ENCODE data around the gene TTC7B.
A peak's percentile ranks its signal among the peaks of the same experiment; 100 is the strongest.

TTC7B gene

DNA sequence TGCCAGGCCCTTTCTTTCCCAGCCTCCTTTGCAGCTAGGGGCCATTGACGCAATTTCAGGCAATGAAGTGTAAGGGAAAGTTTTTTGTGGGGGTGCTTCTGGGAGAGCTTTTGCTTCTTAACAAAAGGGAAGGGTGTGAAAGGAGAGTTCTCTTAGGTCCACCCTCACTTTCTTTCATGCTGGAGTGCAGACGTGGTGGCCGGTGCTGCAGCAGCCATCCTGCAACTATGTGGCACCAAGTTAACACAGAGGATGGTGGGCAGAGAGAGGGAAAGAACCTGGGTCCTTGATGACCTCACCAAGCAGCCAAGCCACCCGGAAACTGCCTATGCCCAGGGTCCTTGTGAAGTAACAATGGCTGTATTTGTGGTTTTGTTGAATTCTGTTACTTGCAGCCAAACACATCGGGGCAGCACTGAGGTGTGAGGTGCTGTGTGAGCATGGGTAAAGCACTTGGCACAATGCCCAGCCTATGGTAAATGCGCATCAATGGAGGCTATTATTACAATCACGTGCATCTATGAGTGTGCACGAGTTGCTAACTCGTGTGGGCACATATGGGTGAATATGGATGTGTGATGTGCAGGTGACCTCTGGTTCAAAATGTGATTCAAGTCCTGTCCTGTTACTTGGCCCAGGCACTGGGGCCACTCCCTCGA, 296.8 kb downstream of the TTC7B start:
- H3K4me3 ChIP-seq (ENCODE audit: low read depth, low read length), result no peak overlapping the region
- TF ChIP-seq, protein P1, sequence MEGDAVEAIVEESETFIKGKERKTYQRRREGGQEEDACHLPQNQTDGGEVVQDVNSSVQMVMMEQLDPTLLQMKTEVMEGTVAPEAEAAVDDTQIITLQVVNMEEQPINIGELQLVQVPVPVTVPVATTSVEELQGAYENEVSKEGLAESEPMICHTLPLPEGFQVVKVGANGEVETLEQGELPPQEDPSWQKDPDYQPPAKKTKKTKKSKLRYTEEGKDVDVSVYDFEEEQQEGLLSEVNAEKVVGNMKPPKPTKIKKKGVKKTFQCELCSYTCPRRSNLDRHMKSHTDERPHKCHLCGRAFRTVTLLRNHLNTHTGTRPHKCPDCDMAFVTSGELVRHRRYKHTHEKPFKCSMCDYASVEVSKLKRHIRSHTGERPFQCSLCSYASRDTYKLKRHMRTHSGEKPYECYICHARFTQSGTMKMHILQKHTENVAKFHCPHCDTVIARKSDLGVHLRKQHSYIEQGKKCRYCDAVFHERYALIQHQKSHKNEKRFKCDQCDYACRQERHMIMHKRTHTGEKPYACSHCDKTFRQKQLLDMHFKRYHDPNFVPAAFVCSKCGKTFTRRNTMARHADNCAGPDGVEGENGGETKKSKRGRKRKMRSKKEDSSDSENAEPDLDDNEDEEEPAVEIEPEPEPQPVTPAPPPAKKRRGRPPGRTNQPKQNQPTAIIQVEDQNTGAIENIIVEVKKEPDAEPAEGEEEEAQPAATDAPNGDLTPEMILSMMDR (IDR thresholded peaks at IDR 0.05; ENCODE audit: borderline replicate concordance, insufficient read depth, low read depth, low read length), result no peak

DNA sequence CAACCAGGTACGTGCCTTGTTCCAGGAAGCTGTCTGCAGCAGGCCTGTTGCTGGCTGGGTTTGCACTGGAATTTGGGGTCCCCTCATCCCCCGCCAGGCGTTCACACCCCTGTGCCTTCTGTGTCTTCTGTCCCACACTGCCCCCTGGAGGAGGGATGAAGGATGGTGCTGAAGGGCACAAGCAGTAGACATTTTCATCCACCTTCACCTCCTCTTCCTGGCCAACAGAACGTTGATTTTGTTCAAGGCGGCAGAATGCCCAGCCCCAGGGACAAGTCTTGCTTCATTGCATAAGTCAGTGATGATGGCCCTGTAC, 297.3 kb downstream of the TTC7B start:
- TF ChIP-seq, protein P1 (IDR thresholded peaks at IDR 0.05; ENCODE audit: borderline replicate concordance, insufficient read depth, low read depth, low read length), result peak; percentile 73
- no peak overlapping the region for H3K4me3 ChIP-seq (ENCODE audit: low read depth, low read length)

DNA sequence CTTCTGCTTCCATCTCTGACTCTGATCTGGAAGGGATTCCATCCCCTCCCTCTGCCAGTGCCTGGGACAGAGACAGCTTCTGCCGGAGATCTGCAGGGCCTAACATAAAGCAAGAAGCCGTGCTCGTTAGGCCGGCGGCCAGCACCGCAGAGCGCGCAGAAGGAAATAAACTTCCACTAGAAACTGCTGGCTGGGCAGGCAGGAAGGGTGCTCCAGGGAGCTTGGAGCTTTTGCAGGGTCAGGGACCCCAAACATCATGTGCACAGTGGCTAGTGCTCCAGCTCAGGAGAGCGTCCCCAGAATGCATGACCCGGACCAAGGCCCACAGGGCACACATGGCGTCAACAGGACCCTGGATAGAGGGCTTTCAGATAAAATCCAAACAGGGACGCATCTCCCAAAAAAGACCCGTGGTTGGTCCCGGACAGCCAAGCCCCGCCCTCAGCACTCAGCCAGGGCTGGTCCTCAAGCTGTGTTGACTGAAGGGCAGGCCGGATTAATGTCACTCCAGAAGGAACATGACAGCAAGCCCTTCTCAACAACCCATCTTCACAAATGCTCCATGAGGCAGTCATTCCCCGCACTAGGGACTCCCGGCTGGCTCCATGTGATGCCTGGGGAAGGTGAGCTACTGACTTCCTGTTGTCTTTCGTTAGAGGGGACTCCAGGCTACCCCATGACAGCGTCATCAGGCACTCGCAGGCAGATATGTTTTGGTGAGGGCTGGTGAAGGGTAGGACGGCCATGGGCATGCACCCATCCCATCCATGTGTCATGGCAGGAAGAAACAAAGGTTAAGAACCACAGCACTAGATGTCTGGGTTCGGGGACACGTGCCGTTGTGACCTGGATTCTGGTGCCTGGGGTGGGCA, 297.9 kb downstream of the TTC7B start:
- H3K4me3 ChIP-seq (ENCODE audit: low read depth, low read length), result no peak overlapping the region
- TF ChIP-seq, protein P1 (IDR thresholded peaks at IDR 0.05; ENCODE audit: borderline replicate concordance, insufficient read depth, low read depth, low read length), result no peak

DNA sequence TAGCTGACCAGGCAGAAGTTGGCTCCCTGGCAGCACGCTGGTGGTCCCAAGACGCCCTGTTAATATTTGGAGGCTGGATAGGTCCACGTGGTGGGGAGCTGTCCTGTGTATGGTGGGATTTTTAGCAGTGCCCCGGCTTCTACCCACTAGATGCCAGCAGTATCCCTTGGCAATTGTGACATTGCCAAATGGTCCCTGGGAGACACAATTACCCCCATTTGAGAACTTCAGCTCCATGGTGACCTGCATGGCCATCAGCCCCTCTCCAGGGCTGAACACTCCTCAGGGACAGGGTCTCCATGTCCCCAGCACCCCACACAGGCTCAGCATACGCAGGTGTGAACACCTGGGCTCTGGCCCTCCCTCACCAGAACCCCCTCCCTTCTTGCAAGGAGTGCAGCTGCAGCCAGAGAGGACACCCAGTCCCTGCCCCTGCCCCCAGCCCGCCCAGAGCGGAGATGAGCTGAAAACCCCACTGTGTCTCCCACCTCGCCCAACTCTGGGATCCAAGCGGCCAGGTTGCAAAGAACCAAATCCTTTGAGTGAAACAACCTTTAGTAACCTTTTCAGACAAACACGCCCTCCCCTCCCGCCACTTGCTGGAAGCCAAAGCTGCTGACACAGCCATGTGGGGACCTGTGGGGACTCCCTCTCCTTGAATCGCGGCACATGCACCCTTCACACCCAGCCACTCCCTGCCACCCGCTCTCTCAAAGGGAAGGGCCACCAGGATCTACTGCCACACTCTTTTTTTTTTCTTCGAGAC, 299.0 kb downstream of the TTC7B start:
- no peak overlapping the region for H3K4me3 ChIP-seq (ENCODE audit: low read depth, low read length)
- TF ChIP-seq, protein P1 (IDR thresholded peaks at IDR 0.05; ENCODE audit: borderline replicate concordance, insufficient read depth, low read depth, low read length), result no peak

DNA sequence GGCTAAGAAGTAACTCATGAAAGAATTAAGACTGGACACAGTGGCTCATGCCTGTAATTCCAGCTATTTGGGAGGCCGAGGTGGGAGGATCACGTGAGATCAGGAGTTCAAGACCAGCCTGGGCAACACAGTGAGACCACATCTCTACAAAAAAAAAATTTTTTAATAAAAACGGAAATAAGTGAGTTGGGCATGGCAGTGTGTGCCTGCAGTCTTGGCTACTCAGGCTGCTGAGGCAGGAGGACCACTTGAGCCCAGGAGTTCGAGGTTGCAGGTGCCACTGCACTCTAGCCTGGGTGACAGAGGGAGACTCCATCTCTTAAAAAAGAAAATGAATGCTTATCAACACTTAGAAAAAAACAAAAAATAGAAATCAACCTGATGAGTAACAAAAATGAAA, 301.7 kb downstream of the TTC7B start:
- no peak overlapping the region for H3K4me3 ChIP-seq (ENCODE audit: low read depth, low read length)
- TF ChIP-seq, protein P1 (IDR thresholded peaks at IDR 0.05; ENCODE audit: borderline replicate concordance, insufficient read depth, low read depth, low read length), result no peak

DNA sequence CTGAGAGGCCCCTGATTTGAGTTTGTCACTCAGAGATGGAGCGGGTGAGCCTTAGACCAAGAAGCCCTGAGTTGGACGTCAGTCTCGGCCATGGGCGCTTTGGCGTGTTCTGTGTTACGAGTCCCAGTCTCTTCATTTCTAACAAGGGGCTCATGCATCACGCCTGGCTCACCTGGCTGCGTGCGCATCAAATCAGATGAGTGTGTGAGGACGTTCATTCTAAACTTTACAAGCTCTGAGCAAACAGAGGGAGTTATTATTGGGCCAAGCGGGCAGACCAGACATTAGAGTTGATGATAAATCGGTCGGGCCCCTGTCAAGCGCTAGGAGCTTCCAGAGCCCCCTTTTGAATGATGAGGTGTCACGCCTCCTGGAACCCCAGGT, 302.2 kb downstream of the TTC7B start:
- H3K4me3 ChIP-seq (ENCODE audit: low read depth, low read length), result no peak overlapping the region
- TF ChIP-seq, protein P1 (IDR thresholded peaks at IDR 0.05; ENCODE audit: borderline replicate concordance, insufficient read depth, low read depth, low read length), result no peak
